H54 (cell line): ENCODE data around the gene C9orf50.
"Not testable (repeated sequence)": the region's sequence is repeated elsewhere in the genome, so short reads cannot be mapped to it uniquely, and the experiment has no call there.

Source experiments
- DNase-seq: peaks from one replicate; pipeline ENCODE4 v3.0.0; 2011; ENCODE audit warnings: low spot score, mixed read lengths; ENCODE audit not compliant: insufficient read length
- FAIRE-seq: peaks from 3 replicates; lab custom pipeline; 2011; peaks lifted over from hg19 to GRCh38; lab: Jason Lieb, UNC
- POLR2A ChIP-seq: IDR thresholded peaks from 2 replicates; pipeline ENCODE4 v1.6.1; 2011; ENCODE audit warnings: low read depth, mild to moderate bottlenecking, low read length

Gene C9orf50

DNA sequence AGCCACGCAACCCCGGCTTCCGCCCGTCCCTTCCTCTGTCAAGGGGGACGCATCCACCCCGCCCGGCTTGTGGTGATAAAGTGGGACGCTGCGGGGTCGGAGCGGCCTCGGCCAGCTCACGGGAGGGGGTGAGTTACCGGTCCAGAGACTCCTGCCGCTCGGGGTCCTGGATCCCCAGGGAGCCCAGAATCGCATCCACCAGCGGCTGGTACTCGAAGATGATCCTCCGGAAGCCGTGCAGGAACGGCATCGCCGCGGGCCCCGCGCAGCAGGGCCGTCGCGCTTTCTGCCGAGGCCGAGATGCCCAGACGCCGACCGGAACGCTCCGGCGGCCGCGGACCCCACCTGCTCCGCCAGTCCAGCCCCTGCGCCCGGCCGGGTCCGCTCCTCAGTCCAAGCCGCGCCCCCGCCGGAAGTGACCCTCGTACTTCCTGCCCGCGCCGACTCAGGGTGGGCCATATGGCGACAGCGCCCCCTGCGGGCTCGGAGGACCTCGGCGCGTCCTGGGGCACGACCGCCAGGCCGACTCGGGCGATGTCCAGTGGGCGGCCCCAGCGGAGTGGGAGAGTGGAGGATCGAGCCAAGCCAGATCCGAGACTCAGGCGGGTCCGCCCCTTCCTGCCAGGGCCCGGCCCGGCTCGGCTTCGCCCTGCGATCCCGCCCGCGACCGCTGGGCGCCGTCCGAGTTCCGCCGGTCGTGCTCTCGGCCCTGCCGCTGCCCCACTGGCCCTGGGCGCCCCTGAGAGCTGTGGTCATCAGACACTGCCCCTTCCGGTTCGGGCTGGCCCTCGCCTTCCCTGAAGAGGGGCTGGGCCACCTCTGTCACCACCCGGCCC lies 21.1 kb upstream of the C9orf50 start, which contains the start of gene ASB6:
ASB6 (minus strand) TSS at position 402 of the 836 bp plus-strand sequence; CDS start at position 250, 152 bp downstream.
- FAIRE-seq = no peak
- peak; percentile 94 for DNase-seq
- TF ChIP-seq POLR2A = peak; percentile 45; the same call in 1 of the 2 replicates

DNA sequence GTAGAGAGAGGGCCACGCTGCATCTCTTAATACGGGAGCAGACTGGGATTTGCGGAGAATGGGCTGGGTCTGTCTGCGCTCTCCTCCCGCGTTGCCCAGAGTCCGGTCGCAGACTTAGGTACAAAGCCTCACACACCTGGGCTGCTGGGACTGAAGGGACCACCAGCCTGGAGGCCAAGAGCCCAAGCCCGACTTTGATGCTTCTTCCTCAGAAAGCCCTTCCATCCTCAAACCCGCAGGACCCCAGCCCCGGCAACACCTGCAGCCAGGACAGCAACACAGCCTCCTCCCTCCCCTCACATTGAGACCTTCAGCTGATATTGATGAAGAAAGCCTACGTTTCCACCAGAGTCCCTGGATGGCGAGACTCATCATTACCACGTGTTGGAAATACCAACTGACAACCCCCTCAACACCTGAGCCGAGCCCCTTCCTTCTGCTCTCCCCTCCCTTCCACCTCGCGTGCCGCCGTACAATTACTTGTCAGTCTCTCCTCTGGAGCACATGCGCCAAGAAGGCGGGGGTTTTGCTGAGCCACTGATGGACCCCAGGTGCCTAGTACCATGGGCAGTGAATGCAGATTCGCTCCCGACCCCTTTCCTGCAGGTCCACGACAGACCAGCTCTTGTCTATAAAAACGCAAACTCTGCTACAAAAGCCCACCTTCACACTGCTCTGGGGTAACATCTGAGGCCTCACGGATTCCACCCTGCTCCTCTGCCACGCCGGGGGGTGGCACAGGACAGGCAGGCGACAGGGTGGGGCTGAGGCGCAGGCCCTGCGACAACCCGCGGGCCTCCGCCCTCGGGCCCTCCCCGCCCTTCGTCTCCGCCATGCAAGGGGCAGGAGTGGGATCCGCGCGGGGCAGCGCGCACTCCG lies 20.2 kb upstream of the C9orf50 start:
- no peak for TF ChIP-seq POLR2A
- no peak for FAIRE-seq
- no peak for DNase-seq

DNA sequence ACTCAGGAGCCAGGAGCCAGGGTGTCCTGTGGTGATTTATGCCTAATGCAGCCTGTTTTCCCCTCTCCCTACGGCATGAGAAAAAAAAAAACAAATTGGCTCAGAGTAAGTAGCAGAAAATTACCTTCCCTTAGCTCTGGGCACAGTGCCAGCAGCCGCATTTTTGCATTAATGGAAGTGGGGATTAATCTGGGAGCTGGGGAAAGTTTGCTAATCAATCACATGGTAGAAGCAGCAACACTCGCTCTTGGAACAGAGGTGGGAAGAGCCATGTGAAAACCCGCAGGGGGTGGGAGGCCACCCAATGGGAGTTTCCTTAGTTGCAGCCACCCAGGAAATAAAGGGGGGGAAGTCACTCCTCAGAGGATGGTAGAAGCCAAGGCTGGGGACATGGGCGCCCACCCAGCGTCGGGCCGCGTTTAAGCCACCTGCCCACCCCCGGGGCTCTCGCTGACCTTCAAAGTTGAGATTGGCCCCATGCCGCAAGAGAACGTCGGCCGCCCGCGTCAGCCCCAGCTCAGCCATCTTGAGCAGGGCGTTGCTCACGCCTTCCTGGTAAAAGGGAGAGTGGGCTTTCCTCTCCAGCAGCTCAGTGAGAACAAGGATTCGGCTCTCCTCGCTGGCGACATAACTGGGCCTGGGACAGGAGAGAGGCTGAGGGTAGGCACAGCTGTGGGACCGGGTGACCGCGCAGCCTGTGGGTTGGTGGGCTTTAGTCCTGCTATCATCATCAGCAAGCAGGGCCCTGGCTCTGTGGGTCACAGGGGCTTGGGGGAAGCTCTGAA lies 19.4 kb upstream of the C9orf50 start:
- FAIRE-seq (no peak), DNase-seq (no peak)
- TF ChIP-seq POLR2A = no peak

DNA sequence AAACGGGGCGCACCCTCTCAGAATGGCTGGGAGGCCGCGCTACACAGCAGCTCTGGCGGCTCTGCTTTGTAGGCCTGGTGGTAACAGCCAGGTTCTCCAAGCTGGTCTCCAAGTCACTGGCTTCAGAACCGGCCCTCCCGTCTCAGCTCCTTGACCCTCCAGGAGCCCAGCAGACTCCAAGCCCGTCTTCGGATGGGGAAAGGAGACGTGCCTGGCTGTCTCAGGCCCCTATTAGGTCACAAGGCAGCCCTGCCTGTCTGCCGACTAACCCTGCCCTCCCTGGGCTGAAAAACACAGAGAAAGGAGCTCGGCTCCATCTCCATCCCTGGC lies 18.8 kb upstream of the C9orf50 start:
- TF ChIP-seq POLR2A = no peak
- no peak for DNase-seq
- FAIRE-seq = no peak

DNA sequence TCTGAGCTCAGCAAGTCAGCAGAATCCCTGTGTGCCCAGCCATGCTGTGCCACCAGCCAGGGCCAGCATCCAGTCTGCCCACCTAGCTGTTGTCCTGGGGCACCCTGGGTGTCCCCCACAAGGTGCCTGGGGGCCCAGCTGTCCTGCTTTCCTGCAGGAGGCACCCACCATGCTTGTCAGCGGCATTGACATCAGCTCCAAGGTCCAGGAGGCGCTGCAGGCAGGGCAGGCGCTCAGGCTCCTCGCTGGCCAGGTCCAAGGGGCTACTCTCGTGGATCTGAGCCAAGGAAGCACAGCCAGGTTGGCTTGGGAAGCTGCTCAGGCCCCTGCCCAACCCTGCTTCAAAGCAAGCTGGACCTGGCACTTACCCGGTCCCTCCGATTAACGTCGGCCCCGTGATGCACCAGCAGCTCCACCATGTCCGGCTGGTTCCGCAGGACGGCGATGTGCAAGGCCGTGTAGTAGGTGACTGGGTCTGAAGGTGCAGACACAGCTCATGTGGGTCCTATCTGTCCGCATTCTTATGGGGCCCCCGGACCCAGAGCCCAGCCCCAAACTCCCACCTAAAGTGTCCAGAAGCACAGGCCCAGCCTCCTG lies 18.2 kb upstream of the C9orf50 start:
- FAIRE-seq (no peak), DNase-seq (no peak)
- no peak for TF ChIP-seq POLR2A

DNA sequence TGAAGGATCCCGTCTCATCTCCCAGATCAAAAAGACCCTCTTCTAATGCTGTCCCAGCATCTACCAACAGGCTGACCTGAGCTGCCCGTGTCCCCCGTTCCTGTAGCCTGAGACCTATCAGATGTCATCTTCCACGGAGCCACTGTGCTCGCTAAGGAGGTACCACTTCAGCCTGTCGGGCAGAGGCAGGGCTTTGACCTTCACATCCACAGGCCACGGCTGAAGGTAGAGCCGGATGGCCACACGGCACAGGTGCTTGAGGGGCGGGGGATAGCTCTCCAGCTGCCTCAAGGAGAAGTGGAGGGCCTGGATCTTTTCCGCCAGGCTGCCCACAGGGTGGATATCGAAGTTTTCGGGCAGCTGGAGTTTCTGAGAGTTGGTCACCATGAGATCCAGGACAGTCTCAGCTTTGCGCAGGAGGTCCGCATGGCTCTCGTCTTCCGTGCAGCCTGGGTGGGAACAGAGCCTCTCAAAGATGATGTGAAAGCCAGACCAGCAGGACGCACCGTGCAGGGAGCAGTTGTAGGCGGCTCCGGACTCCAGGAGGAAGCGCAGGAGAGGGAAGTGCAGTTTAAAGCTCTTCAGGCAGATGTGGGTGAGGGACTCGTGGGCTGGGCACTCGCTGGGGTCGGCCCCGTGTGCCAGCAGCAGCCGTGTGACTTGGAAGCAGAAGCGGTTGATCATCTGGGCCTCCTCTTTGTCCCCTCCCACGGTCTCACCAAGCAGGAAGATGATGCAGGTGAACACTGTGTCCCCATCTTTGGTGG lies 17.0 kb upstream of the C9orf50 start:
- DNase-seq (no peak), FAIRE-seq (no peak)
- no peak for TF ChIP-seq POLR2A

DNA sequence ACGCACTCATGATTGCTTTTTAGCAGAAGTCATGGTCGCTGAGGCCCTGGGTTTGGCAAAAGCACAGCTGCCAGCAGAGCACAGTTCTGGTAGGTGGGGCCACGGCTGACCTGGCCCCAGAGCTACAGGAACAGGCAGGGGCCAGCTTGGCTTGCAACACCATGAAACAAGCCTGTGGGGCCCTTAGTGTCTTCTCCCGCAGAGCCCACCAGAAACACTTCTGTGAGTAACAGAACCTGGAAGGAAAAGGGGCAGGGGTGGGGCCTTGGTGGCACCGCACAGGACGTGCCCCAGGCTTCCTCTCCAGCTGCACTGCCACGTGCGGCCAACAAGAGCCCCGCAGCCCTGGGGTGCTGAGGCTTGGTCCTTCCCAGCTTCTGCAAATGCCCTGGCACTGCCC lies 16.2 kb upstream of the C9orf50 start:
- no peak for TF ChIP-seq POLR2A
- DNase-seq (no peak), FAIRE-seq (no peak)

DNA sequence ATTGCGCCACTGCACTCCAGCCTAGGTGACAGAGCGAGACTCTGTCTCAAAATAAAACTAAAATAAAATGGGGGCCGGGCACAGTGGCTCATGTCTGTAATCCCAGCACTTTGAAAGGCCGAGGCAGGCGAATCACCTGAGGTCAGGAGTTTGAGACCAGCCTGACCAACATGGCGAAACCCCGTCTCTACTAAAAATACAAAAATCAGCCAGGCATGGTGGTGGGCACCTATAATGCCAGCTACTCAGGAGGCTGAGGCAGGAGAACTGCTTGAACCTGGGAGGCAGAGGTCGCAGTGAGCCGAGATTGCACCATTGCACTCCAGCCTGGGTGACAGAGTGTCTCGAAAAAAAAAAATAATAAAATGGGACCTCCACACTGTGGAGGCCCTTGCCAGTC lies 15.4 kb upstream of the C9orf50 start:
- not testable (repeated sequence) for DNase-seq, FAIRE-seq

DNA sequence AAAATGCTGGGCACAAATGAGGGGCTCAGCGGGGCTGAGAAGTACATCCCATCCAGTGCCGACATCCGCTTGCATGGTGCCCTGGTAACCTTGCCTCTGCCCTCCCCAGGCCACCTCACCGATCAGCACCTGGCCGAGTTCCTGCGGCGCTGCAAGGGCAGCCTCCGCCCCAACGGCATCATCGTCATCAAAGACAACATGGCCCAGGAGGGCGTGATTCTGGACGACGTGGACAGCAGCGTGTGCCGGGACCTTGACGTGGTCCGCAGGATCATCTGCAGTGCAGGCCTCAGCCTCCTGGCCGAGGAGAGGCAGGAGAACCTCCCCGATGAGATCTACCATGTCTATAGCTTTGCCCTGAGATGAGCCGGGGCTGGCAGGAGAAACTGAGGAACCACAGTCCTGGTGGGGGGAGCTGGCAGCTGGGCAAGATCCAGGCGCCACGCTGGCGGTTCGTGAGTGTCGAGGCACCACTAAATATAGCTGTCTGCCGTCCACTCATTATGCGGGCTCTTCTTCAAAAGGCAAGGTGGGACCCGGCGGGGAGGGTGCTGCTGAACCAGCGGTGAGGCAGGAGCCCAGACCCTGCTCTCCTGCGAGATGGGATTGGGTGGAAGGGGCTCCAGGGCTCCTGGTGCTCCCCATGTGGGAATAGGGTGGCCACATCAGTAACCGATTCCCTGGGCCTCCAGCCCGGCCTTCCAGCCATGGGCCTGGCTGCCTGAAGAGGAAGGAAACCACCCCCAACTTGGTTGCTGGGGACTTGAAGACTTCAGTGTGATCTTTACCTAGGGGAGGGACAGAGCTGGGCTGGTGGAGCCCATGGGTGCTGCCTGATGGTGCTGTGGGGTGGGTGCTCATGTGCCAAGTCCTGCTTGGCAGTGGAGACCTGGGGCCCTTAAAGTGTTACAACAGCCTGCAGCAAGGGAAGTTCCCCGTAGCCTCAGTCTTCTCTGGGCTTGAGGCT lies 14.5 kb upstream of the C9orf50 start:
- DNase-seq = no peak
- no peak for TF ChIP-seq POLR2A
- no peak for FAIRE-seq

DNA sequence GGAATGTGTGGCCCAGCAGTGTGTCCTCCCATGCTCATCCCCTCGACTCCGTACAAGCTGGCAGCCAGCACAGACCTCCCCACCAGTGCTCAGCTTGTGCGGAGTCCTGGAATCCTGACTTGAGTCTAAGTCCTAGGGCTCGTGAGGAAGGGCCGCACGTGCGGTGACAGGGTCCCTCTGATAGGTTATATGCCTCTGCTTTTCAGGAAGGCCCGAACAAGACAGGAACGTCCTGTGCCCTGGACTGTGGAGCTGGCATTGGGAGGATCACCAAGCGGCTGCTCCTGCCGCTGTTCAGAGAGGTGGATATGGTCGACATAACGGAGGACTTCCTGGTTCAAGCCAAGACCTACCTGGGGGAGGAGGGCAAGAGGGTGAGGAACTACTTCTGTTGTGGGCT lies 12.9 kb upstream of the C9orf50 start:
- FAIRE-seq (no peak), DNase-seq (no peak)
- TF ChIP-seq POLR2A = no peak

DNA sequence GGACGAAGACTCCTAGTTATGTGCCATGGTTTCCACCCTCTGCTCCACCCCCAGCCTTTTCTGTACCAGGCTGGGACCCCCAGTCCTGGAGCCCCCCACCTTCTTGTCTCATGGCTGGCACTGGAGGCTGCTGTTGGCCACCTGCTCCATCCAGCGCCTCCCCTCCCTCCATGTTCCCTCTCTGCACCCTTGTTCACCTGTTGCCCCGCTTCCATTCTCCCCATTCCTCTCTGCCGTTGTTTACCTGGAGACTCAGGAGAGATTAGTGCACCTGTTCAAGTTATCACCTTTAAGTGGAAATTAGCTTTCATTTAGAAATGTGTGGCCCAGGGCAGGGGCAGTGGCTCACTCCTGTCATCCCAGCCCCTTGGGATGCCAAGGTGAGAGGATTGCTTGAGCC lies 12.3 kb upstream of the C9orf50 start:
- TF ChIP-seq POLR2A = no peak
- no peak for DNase-seq
- FAIRE-seq = no peak

DNA sequence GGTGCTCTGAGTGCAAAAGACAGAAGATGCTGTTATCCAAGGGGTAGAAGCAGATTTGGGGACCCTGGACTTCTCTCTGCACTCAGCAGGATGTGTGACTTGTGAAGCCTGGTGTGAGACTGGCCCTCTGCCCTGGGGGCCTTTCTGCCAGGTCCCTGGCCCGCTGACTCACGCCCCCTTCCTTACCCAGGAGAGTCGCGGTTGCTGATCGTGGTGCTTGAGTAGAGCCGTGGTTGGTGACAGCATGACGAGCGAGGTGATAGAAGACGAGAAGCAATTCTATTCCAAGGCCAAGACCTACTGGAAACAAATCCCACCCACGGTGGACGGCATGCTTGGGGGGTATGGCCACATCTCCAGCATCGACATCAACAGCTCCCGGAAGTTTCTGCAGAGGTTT lies 11.6 kb upstream of the C9orf50 start:
- DNase-seq (no peak), FAIRE-seq (no peak)
- TF ChIP-seq POLR2A = no peak
